GM19463 (cell line): ENCODE data around the gene RELT.

Experiments
- ATAC-seq: cut with Tn5 transposase; IDR thresholded peaks from one replicate; pipeline ENCODE4 v1.9.1; 2021; ENCODE audit warnings: mild to moderate bottlenecking, moderate library complexity; ENCODE audit not compliant: unreplicated experiment

The RELT gene

DNA sequence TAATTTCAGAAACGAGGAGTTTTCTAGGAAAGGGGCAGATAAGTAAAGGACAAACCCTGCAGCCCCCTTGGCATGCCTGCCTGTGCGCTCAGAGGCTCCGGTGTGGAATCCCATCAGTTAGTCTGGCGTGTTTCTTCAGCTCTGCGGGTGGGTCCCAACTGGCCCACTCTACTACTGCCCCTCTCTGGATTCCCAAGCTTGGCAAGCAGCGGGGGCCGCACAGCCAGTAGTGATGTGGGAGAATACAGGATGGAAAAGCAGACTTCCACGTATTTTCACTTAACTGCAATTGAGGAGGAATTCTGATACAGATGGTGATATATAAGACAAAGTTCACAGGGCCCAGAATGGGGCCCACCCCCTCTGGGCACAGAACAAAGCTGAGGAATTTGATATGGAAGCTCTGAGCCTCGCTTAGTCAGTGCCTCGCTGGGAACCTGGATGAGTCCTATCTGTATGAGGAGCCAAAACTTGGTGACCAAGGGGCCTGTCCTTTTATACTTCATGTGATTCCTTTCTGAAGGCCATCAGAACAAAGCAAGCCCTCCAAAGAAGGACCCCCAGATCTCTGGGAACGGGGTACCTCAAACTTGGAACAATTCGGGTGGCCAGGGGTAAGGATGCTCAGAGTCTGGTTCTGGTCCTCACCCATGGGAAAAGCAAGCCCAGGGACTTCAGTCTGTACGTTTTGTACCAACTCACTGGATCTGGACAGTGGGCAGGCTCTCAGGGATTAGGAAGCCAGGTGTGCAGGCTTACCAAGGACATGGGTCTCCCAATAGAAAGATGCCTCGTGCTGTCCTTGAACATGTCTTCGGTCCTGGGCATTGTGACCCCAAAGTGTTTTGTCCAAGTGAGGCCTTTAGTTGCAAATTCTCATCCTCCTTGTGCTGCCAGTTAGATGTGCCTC, 26.0 kb downstream of the RELT start:
- ATAC-seq, result no peak

- ATAC-seq, result no peak
Observed at GRCh38 chr11:73402834-73403185, 26.6 kb downstream of the RELT start.

GRCh38 chr11:73403541-73403940, 27.3 kb downstream of the RELT start:
- no peak for ATAC-seq

DNA sequence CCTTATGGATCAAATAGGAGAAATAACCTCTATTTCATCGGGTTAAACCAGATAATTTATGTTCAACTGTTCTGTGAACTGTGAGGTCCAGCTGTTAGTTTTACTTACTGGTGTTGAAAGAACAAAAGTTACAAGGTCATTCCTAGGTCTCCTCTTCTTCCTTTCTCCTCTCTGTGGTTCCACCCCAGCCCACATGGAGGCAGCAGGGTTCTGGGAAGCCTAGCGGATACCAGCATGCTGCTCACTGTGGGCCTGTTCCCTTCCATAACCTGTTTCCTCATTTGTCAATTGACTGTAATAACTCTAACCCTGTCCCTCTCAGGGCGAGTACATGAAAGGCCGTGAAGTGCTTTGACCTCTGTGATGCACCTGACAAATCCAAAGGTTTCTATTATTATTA, 27.8 kb downstream of the RELT start:
- ATAC-seq, result no peak

- no peak for ATAC-seq
Observed at GRCh38 chr11:73404506-73405145, 28.4 kb downstream of the RELT start.

DNA sequence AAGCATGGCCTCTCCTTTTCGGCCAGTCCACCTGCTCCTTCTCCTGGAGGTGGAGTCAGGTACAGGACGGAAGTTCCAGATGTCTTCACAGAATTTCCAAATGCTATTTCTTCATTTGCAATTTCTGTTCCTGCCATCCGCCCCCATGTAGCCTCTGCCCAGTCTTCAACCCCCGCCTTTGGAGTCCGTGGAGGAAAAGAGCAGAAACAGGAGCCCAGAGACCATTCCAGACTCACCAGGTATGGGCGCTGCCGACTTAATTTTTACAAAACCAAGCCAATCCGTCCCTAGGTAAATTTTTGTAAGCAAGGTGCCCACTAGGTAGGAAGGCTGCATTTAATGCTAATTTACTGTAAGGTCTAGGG, 28.9 kb downstream of the RELT start:
- ATAC-seq, result no peak

GRCh38 chr11:73406131-73406530, 29.9 kb downstream of the RELT start:
- ATAC-seq, result no peak

DNA sequence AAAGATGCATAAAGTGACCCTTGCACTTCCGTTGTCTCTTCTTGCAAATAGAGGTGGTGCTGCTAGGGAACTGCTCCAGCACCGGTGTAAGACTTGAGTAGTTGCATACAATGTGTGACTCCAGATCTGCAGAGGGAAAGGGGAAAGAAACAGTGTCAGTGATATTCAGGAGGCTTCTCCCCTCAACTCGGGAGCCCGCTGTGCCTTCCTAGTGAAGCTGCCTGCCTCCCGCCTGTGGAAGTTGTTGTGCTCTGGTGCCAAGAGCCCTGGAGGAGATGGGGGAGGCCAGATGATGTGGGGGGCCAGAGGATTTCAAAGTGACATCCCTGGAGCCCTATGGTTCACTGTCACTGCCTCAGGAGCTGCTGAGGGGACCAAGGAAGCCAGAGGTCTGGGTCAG, 30.4 kb downstream of the RELT start:
- ATAC-seq, result no peak

DNA sequence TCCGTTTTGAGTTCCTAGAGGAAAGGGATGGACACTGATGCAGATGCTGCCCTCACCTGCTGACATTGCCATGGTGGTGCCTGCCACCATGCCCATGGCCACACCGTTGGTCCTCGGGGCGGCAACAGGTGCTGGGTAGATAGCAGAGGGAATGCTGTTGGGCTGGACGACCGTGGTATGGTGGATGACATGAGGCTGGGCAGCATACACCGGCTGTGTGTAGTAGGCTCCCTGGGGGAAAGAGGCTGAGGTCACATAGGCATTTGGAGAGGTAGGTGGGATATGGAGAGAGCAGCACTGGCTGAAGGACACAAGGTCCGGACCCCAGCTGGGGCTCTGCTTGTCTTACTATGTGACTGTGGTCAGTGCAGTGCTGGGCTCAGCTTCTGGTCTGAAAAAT, 33.2 kb downstream of the RELT start:
- no peak for ATAC-seq

- ATAC-seq, result no peak
Observed at GRCh38 chr11:73410627-73411026, 34.4 kb downstream of the RELT start.

- ATAC-seq, result no peak
Observed at GRCh38 chr11:73411031-73411430, 34.8 kb downstream of the RELT start.

GRCh38 chr11:73412308-73412707, 36.1 kb downstream of the RELT start:
- ATAC-seq, result no peak

GRCh38 chr11:73413256-73413655, 37.1 kb downstream of the RELT start:
- no peak for ATAC-seq

DNA sequence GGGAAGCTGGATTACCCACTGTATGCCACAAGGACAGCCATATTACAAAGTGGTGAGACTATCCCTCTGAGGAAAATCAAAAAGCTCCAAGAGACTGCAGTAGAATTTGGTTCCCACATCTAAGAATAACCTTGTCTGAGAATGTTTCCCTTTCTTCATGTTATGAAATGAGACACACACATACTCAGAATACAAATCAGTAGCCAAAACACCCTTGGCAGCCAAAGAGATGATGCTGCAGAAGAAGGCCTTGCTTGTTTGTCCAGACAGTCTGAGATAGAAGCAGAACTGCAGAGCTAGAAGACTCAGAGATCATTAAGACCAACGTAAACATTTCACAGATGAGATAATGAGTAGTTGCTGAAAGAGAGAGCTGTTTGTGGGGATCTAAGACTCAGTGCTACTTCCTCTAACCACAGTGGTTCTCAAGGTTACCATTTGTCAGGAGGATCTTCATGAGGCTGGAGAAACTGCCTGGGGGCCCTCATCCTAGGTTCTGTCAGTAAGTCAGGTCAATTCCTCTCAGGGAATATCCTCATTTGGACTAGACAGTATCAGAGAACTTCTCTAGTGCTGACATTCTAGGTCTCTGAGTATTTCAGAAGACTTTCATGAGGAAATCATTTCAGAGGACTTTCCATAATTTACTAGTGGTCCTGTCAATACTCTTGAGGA, 38.9 kb downstream of the RELT start:
- no peak for ATAC-seq

- no peak for ATAC-seq
Observed at GRCh38 chr11:73415854-73416615, 39.8 kb downstream of the RELT start.

DNA sequence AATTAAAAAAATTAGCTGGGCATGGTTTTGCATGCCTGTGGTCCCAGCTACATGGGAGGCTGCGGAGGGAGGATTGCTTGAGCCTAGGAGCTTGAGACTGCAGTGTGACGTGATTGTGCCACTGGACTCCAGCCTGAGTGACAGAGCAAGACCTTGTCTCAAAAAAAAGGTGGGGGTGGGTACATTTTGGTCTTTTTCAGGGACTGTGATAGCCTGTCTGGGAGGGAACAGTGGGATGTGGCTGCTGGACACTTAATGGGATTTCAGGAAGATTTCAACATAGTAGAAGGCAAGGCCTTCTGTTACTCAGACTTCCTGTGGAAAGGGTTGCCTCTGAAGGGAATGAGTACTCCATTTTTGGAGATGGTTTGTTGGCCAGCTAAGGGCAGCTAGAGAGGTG, 40.6 kb downstream of the RELT start:
- ATAC-seq, result no peak

GRCh38 chr11:73420136-73420535, 43.9 kb downstream of the RELT start:
- no peak for ATAC-seq

GRCh38 chr11:73422886-73423285, 46.7 kb downstream of the RELT start:
- no peak for ATAC-seq

- no peak for ATAC-seq
Observed at GRCh38 chr11:73423506-73423905, 47.3 kb downstream of the RELT start.

GRCh38 chr11:73425108-73425507, 48.9 kb downstream of the RELT start:
- ATAC-seq, result no peak

GRCh38 chr11:73426219-73426850, 50.1 kb downstream of the RELT start:
- ATAC-seq, result no peak
